SK-MEL-5 (cell line): Measurements from ENCODE around the gene UTP11. TPM values are rescaled to one million over a fixed set of nuclear protein-coding genes. Genes with fewer than 3 reads are reported as not detected.

Experiments used
- DNase-seq: peaks from one replicate; pipeline ENCODE4 v3.0.0-alpha.2; 2016; ENCODE audit warnings: low read depth, low spot score
- in situ Hi-C: cut with HindIII; loops from 2 replicates; pipeline ENCODE4 v1.10.0; 2016; ENCODE audit warnings: low sequenced_read_pairs, high pct_unique_total_duplicates, low pct_unique_long_range_greater_than_20kb
- small RNA-seq, 2 experiments: library from RNA; depleted of rRNA; stranded (forward); fragments of <200 nt; gene quantifications; one replicate each; pipeline ENCODE3, GENCODE V24; 2014
- total RNA-seq: library from RNA; depleted of rRNA; stranded (reverse); fragments of >200 nt; shearing (Covaris generic); gene quantifications from 2 replicates; pipeline ENCODE4 v1.2.3, GENCODE V29; 2014; rRNA removed

UTP11 gene
- total RNA-seq, 1 experiment from 2014 or later: 73.1 TPM

- in situ Hi-C loops: no loop called here
- no peak for DNase-seq
These were observed 61.8 kb downstream of the UTP11 start for GRCh38 chr1:38074302-38074677.

Small RNA genes within 50 kb of the gene (small RNA-seq; reads per million reads assigned to genes)
- gene RNU6-510P: 0 reads per million in 2 experiments

Other genes starting within 250 kb of the UTP11 start
- 0.13 and 0.32 TPM in 2 replicates for gene EPHA10, start 247.6 kb upstream of the UTP11 start, total RNA-seq
- 22.3 and 27.3 TPM in 2 replicates for gene MANEAL, start 218.9 kb upstream of the UTP11 start, total RNA-seq
- gene C1orf122, start 204.9 kb upstream of the UTP11 start, total RNA-seq: 27.6 and 33.7 TPM in 2 replicates
- gene YRDC, start 204.5 kb upstream of the UTP11 start, total RNA-seq: 55.2 and 58.2 TPM in 2 replicates
- gene MTF1, start 153.1 kb upstream of the UTP11 start, total RNA-seq: 1.4 and 1.6 TPM in 2 replicates
- 34.8 and 35.9 TPM in 2 replicates for gene INPP5B, start 65.7 kb upstream of the UTP11 start, total RNA-seq
- gene SF3A3, start 22.7 kb upstream of the UTP11 start, total RNA-seq: 105 and 107 TPM in 2 replicates
- 6.1 and 7.1 TPM in 2 replicates for gene FHL3, start 7.2 kb upstream of the UTP11 start, total RNA-seq
- 3.0 and 4.0 TPM in 2 replicates for gene POU3F1, start 34.1 kb downstream of the UTP11 start, total RNA-seq